HepG2 (cell line): ENCODE measurements around the gene KRT24. TPM values are rescaled to one million over a fixed set of nuclear protein-coding genes. Genes with fewer than 3 reads are reported as not detected.

Source experiments
- ATAC-seq: fragments of 200-7000 bp; cut with Tn5 transposase; 3 replicates; pipeline ENCODE4 v1.9.1; 2020; ENCODE audit warnings: mild to moderate bottlenecking, moderate library complexity
- BruUV-seq: library from RNA; stranded (reverse); fragments of 400-500 nt; replicated peaks from 2 replicates; lab custom pipeline; 2021; lab: Mats Ljungman, UMichigan
- CTCF ChIA-PET: fragments of 300-600 bp; formaldehyde crosslinking; extraction: SDS; loops from one replicate; lab custom pipeline; 2021; ENCODE audit warnings: low total read pairs, inconsistent platforms, low intra/inter-chr PET ratio; lab: Yijun Ruan, JAX
- POLR2A ChIA-PET: fragments of 350-600 bp; sonication (Branson Sonifier 250); formaldehyde crosslinking; loops from one replicate; lab custom pipeline; 2020; ENCODE audit warnings: antibody characterized with exemption, inconsistent platforms; lab: Yijun Ruan, JAX
- DNase-seq: peaks from one replicate; pipeline ENCODE4 v3.0.0-alpha.2; 2015; ENCODE audit warnings: low spot score
- FAIRE-seq: peaks from 3 replicates; lab custom pipeline; 2011; peaks lifted over from hg19 to GRCh38; lab: Jason Lieb, UNC
- H2AFZ ChIP-seq: one replicate; pipeline ENCODE4 v1.6.1; 2011; ENCODE audit warnings: low read length, inconsistent platforms
- H3K27ac ChIP-seq: fragments of 300-600 bp; 3 replicates; pipeline ENCODE4 v1.8.0; 2011; ENCODE audit warnings: mixed run types, mild to moderate bottlenecking, mixed read lengths, low read length, inconsistent platforms; ENCODE audit not compliant: insufficient read depth; ENCODE audit errors: extremely low read length
- H3K27me3 ChIP-seq, 2 experiments: fragments of 200-600 bp in 1 of 2; 2 replicates in 1 of 2; 3 replicates in 1 of 2; pipeline versions ENCODE4 v1.6.0 to v1.8.0; 2011; ENCODE audit warnings: low read length in 2 of 2, mild to moderate bottlenecking in 2 of 2, moderate library complexity in 2 of 2, inconsistent platforms in 1 of 2; ENCODE audit not compliant: insufficient read depth in 2 of 2, control insufficient read depth in 1 of 2
- H3K36me3 ChIP-seq, 2 experiments: fragments of 200-600 bp in 1 of 2; replicated peaks in 1 of 2; 2 replicates in 1 of 2; 3 replicates in 1 of 2; pipeline versions ENCODE4 v1.5.1 to v1.8.0; 2011; ENCODE audit warnings: low read length in 2 of 2, inconsistent platforms in 1 of 2; ENCODE audit not compliant: insufficient read depth in 2 of 2, control insufficient read depth in 1 of 2
- H3K4me1 ChIP-seq: 2 replicates; pipeline ENCODE4 v1.5.1; 2012; ENCODE audit warnings: low read length, inconsistent platforms; ENCODE audit not compliant: insufficient read depth
- H3K4me2 ChIP-seq: 2 replicates; pipeline ENCODE4 v1.6.0; 2011; ENCODE audit warnings: low read depth, low read length, inconsistent platforms
- H3K4me3 ChIP-seq, 3 experiments: fragments of 200-600 bp in 1 of 3; sonication (generic), shearing (Covaris generic) in 1 of 3; replicated peaks in 1 of 3; 2 replicates each; pipeline ENCODE4 v1.5.1; 2011 to 2016; ENCODE audit warnings: low read length in 3 of 3, inconsistent platforms in 2 of 3, low read depth in 2 of 3, mild to moderate bottlenecking in 2 of 3, control low read depth in 1 of 3, mixed read lengths in 1 of 3; ENCODE audit not compliant: insufficient read depth in 1 of 3
- H3K79me2 ChIP-seq: one replicate; pipeline ENCODE4 v1.6.1; 2011; ENCODE audit warnings: low read length, inconsistent platforms; ENCODE audit not compliant: insufficient read depth
- H3K9ac ChIP-seq: 2 replicates; pipeline ENCODE4 v1.6.0; 2011; ENCODE audit warnings: mild to moderate bottlenecking, low read depth, low read length, inconsistent platforms; ENCODE audit not compliant: insufficient read depth
- H3K9me3 ChIP-seq: 2 replicates; pipeline ENCODE4 v1.5.1; 2012; ENCODE audit warnings: mild to moderate bottlenecking, low read length
- H4K20me1 ChIP-seq: 2 replicates; pipeline ENCODE4 v1.6.0; 2011; ENCODE audit warnings: inconsistent platforms, mild to moderate bottlenecking, low read length, moderate library complexity; ENCODE audit not compliant: insufficient read depth
- CTCF ChIP-seq: sonication (generic); formaldehyde crosslinking; IDR thresholded peaks from 2 replicates; pipeline ENCODE4 v1.5.0; 2020; ENCODE audit warnings: mild to moderate bottlenecking, missing genetic modification reagents, moderate library complexity
- HMG20B ChIP-seq: conservative IDR thresholded peaks from 2 replicates; pipeline ENCODE4 v1.6.1; 2016; ENCODE audit warnings: missing genetic modification reagents, missing compliant biosample characterization
- NCOA5 ChIP-seq: sonication (generic); formaldehyde crosslinking; IDR thresholded peaks from 2 replicates; pipeline ENCODE4 v1.4.0; 2020; ENCODE audit warnings: missing genetic modification reagents
- SP2 ChIP-seq: sonication (generic); formaldehyde crosslinking; IDR thresholded peaks from 2 replicates; pipeline ENCODE4 v1.5.1; 2020; ENCODE audit warnings: mild to moderate bottlenecking, missing genetic modification reagents
- STAG1 ChIP-seq: sonication (generic); formaldehyde crosslinking; IDR thresholded peaks from 2 replicates; pipeline ENCODE4 v1.4.0; 2020; ENCODE audit warnings: missing genetic modification reagents
- ZBED4 ChIP-seq: sonication (generic); formaldehyde crosslinking; IDR thresholded peaks from 2 replicates; pipeline ENCODE4 v1.4.0; 2020; ENCODE audit warnings: missing genetic modification reagents, borderline replicate concordance
- ZNF546 ChIP-seq: sonication (generic); formaldehyde crosslinking; conservative IDR thresholded peaks from 2 replicates; pipeline ENCODE4 v1.8.1; 2023; ENCODE audit warnings: mild to moderate bottlenecking, missing genetic modification reagents
- ZNF589 ChIP-seq: sonication (generic); formaldehyde crosslinking; conservative IDR thresholded peaks from 2 replicates; pipeline ENCODE4 v1.8.0; 2022; ENCODE audit warnings: mild to moderate bottlenecking, moderate library complexity, missing genetic modification reagents
- ZNF615 ChIP-seq: sonication (generic); formaldehyde crosslinking; IDR thresholded peaks from 2 replicates; pipeline ENCODE4 v1.5.0; 2020; ENCODE audit warnings: mild to moderate bottlenecking, missing genetic modification reagents, borderline replicate concordance
- ZNF772 ChIP-seq: sonication (generic); formaldehyde crosslinking; IDR thresholded peaks from 2 replicates; pipeline ENCODE4 v1.5.0; 2020; ENCODE audit warnings: mild to moderate bottlenecking, missing genetic modification reagents
- ZNF784 ChIP-seq: sonication (generic); formaldehyde crosslinking; IDR thresholded peaks from 2 replicates; pipeline ENCODE4 v1.5.1; 2020; ENCODE audit warnings: missing genetic modification reagents, mild to moderate bottlenecking, borderline replicate concordance
- WGBS: methylation state at CpG from one replicate; pipeline ENCODE4 v1.1.6; 2017; ENCODE audit warnings: low lambda C conversion rate; 5-methylcytosine and 5-hydroxymethylcytosine counted together
- in situ Hi-C: cut with HindIII; loops from 2 replicates; pipeline ENCODE4 v1.10.0; 2017; ENCODE audit warnings: low pct_unique_long_range_greater_than_20kb; ENCODE audit not compliant: extremely low pct_ligation_motif_present
- intact Hi-C: fragments of 100-400 bp; cut with micrococcal nuclease; formaldehyde crosslinking; loops from one replicate; pipeline ENCODE4 v1.10.0; 2022; ENCODE audit not compliant: unreplicated experiment
- polyA plus RNA-seq, 8 experiments: library from polyadenylated mRNA; depleted of rRNA in 3 of 8; stranded (reverse) in 7 of 8; unstranded in 1 of 8; fragments of >200 nt; fragmentation: Illumina TruSeq in 4 of 8; extraction: Trizol in 4 of 8; gene quantifications; 2 replicates each; pipeline versions ENCODE4 v1.2.1 to v1.2.3, GENCODE V29; 2011 to 2016; ENCODE audit warnings: low read depth in 4 of 8, missing spikeins in 1 of 8, mixed read lengths in 1 of 8; ENCODE audit not compliant: insufficient read depth in 1 of 8
- total RNA-seq, 5 experiments: library from RNA; depleted of rRNA; stranded (reverse); fragments of >200 nt; fragmentation: Illumina TruSeq; extraction: Trizol; gene quantifications; 2 replicates each; pipeline ENCODE4 v1.2.3, GENCODE V29; 2016; ENCODE audit warnings: low read depth in 1 of 5

KRT24 gene
- total and polyA plus RNA-seq, 2 of the 13 experiments (the other 11 are each of a cell fraction or from before 2014, with no cell fraction given), result not detected

- Histone ChIP-seq H3K9me3 (no peaks in the 10 kb centered on the region), H3K4me1 (no peaks in the 10 kb centered on the region), H3K27ac (no peak overlapping the region), H3K4me2 (no peak overlapping the region), H3K9ac (no peak overlapping the region), H3K36me3 (no peaks in the 10 kb centered on the region)
- no peak for ATAC-seq
- peak; percentile 18 for FAIRE-seq
- peak; percentile 44 for TF ChIP-seq CTCF (CRISPR knock-in tag)
- no peak for TF ChIP-seq SP2
- TF ChIP-seq STAG1 (CRISPR knock-in tag), result peak; percentile 36
- TF ChIP-seq, all 625 proteins: peak for 2
- Histone ChIP-seq H4K20me1 (no peaks in the 10 kb centered on the region), H2AFZ (no peak overlapping the region), H3K27me3 (no peaks in the 10 kb centered on the region), H3K4me3 (no peak overlapping the region), H3K79me2 (no peaks in the 10 kb centered on the region)
- DNase-seq, result peak; percentile 35
- 2% methylated on average over 2 of the region's 2 CpGs for WGBS
- in situ Hi-C loops, result no loop called here
- intact Hi-C loops, result loop anchor here (2.0 kb wide), 1 partner anchor 112 kb away; no protein-coding TSS in a partner anchor
- ChIA-PET CTCF (interaction anchor here (1.0 kb wide), 1 partner anchor 112 kb away, joined by 3 read pairs; no protein-coding TSS in a partner anchor), POLR2A (no interaction called here)
- no TSS peak for BruUV-seq
These were observed 23.4 kb upstream of the KRT24 start for GRCh38 chr17:40726919-40727318.

GRCh38 chr17:40724656-40725055 is 21.1 kb upstream of the KRT24 start:
- no peak for FAIRE-seq
- no peak overlapping the region for H3K9ac ChIP-seq
- no peaks in the 10 kb centered on the region for H4K20me1 ChIP-seq
- 0% methylated on average over 1 of the region's 1 CpG for WGBS
- H3K36me3 ChIP-seq, result no peaks in the 10 kb centered on the region
- no peak for ATAC-seq
- no peak overlapping the region for H3K4me2 ChIP-seq
- intact Hi-C loops (no loop called here), in situ Hi-C loops (no loop called here)
- H3K4me3 ChIP-seq, result no peak overlapping the region
- no peak for DNase-seq
- H3K4me1 ChIP-seq, result no peaks in the 10 kb centered on the region
- H3K27ac ChIP-seq, result no peak overlapping the region
- no TSS peak for BruUV-seq
- H3K79me2 ChIP-seq, result no peaks in the 10 kb centered on the region
- peaks cover 0 to 7% of the 10 kb centered on the region in 2 experiments; a peak in 2 of 5 replicates for H3K27me3 ChIP-seq
- no peaks in the 10 kb centered on the region for H3K9me3 ChIP-seq
- POLR2A ChIA-PET, result no interaction called here
- H2AFZ ChIP-seq, result no peak overlapping the region
- CTCF ChIA-PET, result no interaction called here
- TF ChIP-seq ZNF615 (CRISPR knock-in tag) (no peak), HMG20B (CRISPR knock-in tag) (no peak), NCOA5 (CRISPR knock-in tag) (no peak), ZNF784 (CRISPR knock-in tag) (no peak), ZNF546 (CRISPR knock-in tag) (no peak), ZBED4 (CRISPR knock-in tag) (no peak), ZNF589 (CRISPR knock-in tag) (no peak), ZNF772 (CRISPR knock-in tag) (no peak)
